Measurements from ENCODE around the gene CIBAR2.

CIBAR2 gene

GRCh38 chr16:85074225-85074914 is 37.9 kb downstream of the CIBAR2 start:
- TF ChIP-seq, protein P1, sequence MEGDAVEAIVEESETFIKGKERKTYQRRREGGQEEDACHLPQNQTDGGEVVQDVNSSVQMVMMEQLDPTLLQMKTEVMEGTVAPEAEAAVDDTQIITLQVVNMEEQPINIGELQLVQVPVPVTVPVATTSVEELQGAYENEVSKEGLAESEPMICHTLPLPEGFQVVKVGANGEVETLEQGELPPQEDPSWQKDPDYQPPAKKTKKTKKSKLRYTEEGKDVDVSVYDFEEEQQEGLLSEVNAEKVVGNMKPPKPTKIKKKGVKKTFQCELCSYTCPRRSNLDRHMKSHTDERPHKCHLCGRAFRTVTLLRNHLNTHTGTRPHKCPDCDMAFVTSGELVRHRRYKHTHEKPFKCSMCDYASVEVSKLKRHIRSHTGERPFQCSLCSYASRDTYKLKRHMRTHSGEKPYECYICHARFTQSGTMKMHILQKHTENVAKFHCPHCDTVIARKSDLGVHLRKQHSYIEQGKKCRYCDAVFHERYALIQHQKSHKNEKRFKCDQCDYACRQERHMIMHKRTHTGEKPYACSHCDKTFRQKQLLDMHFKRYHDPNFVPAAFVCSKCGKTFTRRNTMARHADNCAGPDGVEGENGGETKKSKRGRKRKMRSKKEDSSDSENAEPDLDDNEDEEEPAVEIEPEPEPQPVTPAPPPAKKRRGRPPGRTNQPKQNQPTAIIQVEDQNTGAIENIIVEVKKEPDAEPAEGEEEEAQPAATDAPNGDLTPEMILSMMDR (IDR thresholded peaks at IDR 0.05) = no peak
- Histone ChIP-seq H3K9me3 (no peaks in the 10 kb centered on the region), H3K36me3 (peaks cover 21 to 55% (median 47%) of the 10 kb centered on the region in 3 donors), H3K27ac (no peak overlapping the region), H3K4me3 (no peak overlapping the region), H3K27me3 (no peaks in the 10 kb centered on the region), H3K4me1 (no peaks in the 10 kb centered on the region)
- DNase-seq = no peak
- intact Hi-C loops (cut with DNase I; ENCODE audit: low total_unique reads) = no loop called here

- no peak overlapping the region for H3K27ac ChIP-seq
- no peak for DNase-seq
These were observed 39.3 kb downstream of the CIBAR2 start for GRCh38 chr16:85072947-85073346.

DNA sequence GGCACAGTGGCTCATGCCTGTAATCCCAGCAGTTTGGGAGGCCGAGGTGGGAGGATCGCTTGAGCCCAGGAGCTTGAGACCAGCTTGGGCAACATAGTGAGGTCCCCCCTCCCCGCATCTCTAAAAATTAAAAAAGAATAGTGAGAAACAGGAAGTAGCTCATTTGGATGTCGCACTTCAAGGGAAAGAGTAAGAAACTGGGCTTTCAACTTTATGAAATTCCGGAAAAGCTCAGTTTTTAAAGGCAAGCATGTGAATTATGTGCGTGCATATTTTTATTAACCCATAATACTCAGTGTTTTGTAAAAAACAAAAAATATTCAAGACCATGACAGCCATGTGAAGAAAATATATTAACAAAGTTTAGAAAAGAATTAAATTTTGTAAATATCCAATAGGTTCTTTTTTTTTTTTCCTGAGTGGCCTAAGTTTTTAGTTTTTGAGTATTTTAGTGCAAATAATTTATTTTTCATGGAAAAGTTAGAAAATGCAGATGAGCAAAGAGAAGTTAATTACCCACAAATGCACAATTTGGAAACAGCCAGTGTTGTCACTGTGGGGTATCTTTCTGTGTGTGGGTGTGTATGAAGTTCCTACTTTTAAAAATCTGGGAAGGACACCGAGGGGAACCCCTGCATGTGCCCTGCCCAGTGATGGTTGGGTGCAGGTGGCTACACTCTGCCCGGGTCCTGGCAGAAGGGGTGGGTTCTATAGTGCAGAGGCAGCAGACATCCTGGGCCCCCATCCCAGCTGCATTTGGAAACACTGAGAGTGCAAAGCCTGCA is 40.0 kb downstream of the CIBAR2 start:
- DNase-seq = no peak
- Histone ChIP-seq H3K36me3 (peaks cover 10 to 52% (median 37%) of the 10 kb centered on the region in 3 donors), H3K4me3 (no peak overlapping the region), H3K27me3 (no peaks in the 10 kb centered on the region), H3K9me3 (no peaks in the 10 kb centered on the region), H3K27ac (no peak overlapping the region), H3K4me1 (no peaks in the 10 kb centered on the region)
- TF ChIP-seq, protein P1 (IDR thresholded peaks at IDR 0.05) = no peak
- intact Hi-C loops (cut with DNase I; ENCODE audit: low total_unique reads) = no loop called here

More at GRCh38 chr16:85072947-85073346, 39.3 kb downstream of the CIBAR2 start:
- Histone ChIP-seq H3K36me3 (peaks cover 10 to 52% (median 40%) of the 10 kb centered on the region in 3 donors), H3K9me3 (no peaks in the 10 kb centered on the region), H3K4me3 (no peak overlapping the region), H3K4me1 (no peaks in the 10 kb centered on the region), H3K27me3 (no peaks in the 10 kb centered on the region)
- intact Hi-C loops (cut with DNase I; ENCODE audit: low total_unique reads) = no loop called here
- TF ChIP-seq, protein P1 (IDR thresholded peaks at IDR 0.05) = no peak

DNA sequence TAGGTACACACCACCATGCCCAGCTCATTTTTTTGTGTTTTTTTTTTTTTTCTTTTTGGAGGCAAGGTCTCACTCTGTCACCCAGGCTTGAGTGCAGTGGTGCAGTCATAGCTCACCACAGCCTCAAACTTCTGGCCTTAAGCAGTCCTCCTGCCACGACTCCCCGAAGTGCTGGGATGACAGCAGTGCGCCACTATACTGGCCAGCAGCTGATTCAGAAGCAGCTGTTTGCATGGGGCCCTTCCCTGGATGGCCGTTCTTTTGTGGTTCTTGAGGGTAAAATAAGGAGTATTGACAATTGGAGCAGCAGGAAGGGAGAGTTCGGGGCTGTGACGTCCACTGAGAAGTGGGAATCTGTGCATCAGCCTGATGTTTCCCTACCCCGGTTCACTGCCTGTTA is 43.1 kb downstream of the CIBAR2 start:
- DNase-seq = no peak
- Histone ChIP-seq H3K27me3 (no peaks in the 10 kb centered on the region), H3K4me3 (no peak overlapping the region), H3K36me3 (peaks cover 10 to 43% (median 34%) of the 10 kb centered on the region in 3 donors), H3K4me1 (no peaks in the 10 kb centered on the region), H3K9me3 (no peaks in the 10 kb centered on the region), H3K27ac (no peak overlapping the region)
- TF ChIP-seq, protein P1 (IDR thresholded peaks at IDR 0.05) = no peak
- intact Hi-C loops (cut with DNase I; ENCODE audit: low total_unique reads) = no loop called here

DNA sequence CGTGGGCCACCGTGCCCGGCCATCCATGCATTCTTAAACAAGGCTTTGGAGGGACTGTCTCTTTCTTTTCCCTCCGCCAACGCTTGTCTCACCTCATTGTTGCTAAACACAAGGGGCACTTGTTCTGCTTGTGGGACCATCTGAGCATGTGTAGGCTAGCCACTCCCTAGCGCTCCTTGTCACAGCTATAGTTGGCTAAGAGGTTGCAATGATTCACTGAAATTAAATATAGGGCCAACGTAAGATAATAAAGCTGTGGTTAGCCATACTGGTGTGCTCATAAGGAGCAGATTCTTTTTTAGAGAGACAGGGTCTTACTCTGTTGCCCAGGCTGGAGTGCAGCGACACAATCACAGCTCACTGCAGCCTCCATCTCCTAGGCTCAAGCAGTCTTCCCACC is 43.5 kb downstream of the CIBAR2 start:
- no peak overlapping the region for H3K27ac ChIP-seq

More for the DNA sequence above, 43.5 kb downstream of the CIBAR2 start:
- DNase-seq = no peak
- Histone ChIP-seq H3K36me3 (peaks cover 10 to 43% (median 34%) of the 10 kb centered on the region in 3 donors), H3K4me1 (no peaks in the 10 kb centered on the region), H3K27me3 (no peaks in the 10 kb centered on the region), H3K9me3 (no peaks in the 10 kb centered on the region), H3K4me3 (no peak overlapping the region)
- TF ChIP-seq, protein P1 (IDR thresholded peaks at IDR 0.05) = no peak
- intact Hi-C loops (cut with DNase I; ENCODE audit: low total_unique reads) = no loop called here

Measured in tibial artery (tissue), 4 donors.